PC-3 (cell line): ENCODE data around the gene ATXN7L3. TPM values are rescaled to one million over a fixed set of nuclear protein-coding genes. Genes with fewer than 3 reads are reported as not detected.

Experiments used
- ATAC-seq: fragments of 200-7000 bp; cut with Tn5 transposase; 2 replicates; pipeline ENCODE4 v1.9.1; 2020; ENCODE audit warnings: mild to moderate bottlenecking, moderate library complexity
- BruUV-seq: library from RNA; stranded (reverse); fragments of 400-500 nt; replicated peaks from 2 replicates; lab custom pipeline; 2021; lab: Mats Ljungman, UMichigan
- CTCF ChIA-PET: fragments of 300-600 bp; sonication (Branson Sonifier 250); formaldehyde crosslinking; loops from one replicate; lab custom pipeline; 2022; ENCODE audit warnings: antibody characterized with exemption; lab: Charles Lee
- POLR2A ChIA-PET: fragments of 300-600 bp; sonication (Branson Sonifier 250); formaldehyde crosslinking; loops from one replicate; lab custom pipeline; 2022; ENCODE audit warnings: antibody characterized with exemption; ENCODE audit not compliant: unreplicated experiment; lab: Charles Lee
- DNase-seq: peaks from one replicate; pipeline ENCODE4 v3.0.0-alpha.2; 2015
- H2AFZ ChIP-seq: fragments of 300-600 bp; sonication (generic); 2 replicates; pipeline ENCODE4 v1.6.0; 2016; ENCODE audit warnings: antibody characterized with exemption, low read length
- H3F3A ChIP-seq: fragments of 300-600 bp; sonication (generic); one replicate; pipeline ENCODE4 v1.6.0; 2017; ENCODE audit warnings: antibody characterized with exemption, low read length, control low read depth, mild to moderate bottlenecking; ENCODE audit not compliant: unreplicated experiment
- H3K27ac ChIP-seq: fragments of 300-600 bp; sonication (generic); 2 replicates; pipeline ENCODE4 v1.5.1; 2016; ENCODE audit warnings: mild to moderate bottlenecking, low read length
- H3K27me3 ChIP-seq: fragments of 300-600 bp; sonication (generic); 2 replicates; pipeline ENCODE4 v1.6.1; 2016; ENCODE audit warnings: low read length, mixed read lengths
- H3K36me3 ChIP-seq: fragments of 300-600 bp; sonication (generic); 2 replicates; pipeline ENCODE4 v1.6.1; 2016; ENCODE audit warnings: low read depth, mixed run types, low read length, mixed read lengths
- H3K4me1 ChIP-seq: fragments of 300-600 bp; sonication (generic); 2 replicates; pipeline ENCODE4 v1.5.1; 2016; ENCODE audit warnings: low read length; ENCODE audit not compliant: insufficient read depth
- H3K4me2 ChIP-seq: fragments of 300-600 bp; sonication (generic); 2 replicates; pipeline ENCODE4 v1.6.0; 2016; ENCODE audit warnings: low read length
- H3K4me3 ChIP-seq: fragments of 300-600 bp; sonication (generic); 2 replicates; pipeline ENCODE4 v1.5.1; 2016; ENCODE audit warnings: mild to moderate bottlenecking, low read length, mixed read lengths
- H3K79me2 ChIP-seq: fragments of 300-600 bp; sonication (generic); 2 replicates; pipeline ENCODE4 v1.6.1; 2017; ENCODE audit warnings: low read length, mixed read lengths
- H3K9ac ChIP-seq: fragments of 300-600 bp; sonication (generic); 2 replicates; pipeline ENCODE4 v1.6.0; 2016; ENCODE audit warnings: mild to moderate bottlenecking, low read length
- H3K9me2 ChIP-seq: fragments of 300-600 bp; sonication (generic); replicated peaks from 2 replicates; pipeline ENCODE4 v1.6.1; 2016; ENCODE audit warnings: mixed run types, low read length, mixed read lengths
- H3K9me3 ChIP-seq: fragments of 300-600 bp; sonication (generic); 2 replicates; pipeline ENCODE4 v1.6.1; 2016; ENCODE audit warnings: low read length, mixed read lengths
- H4K20me1 ChIP-seq: fragments of 300-600 bp; sonication (generic); 2 replicates; pipeline ENCODE4 v1.6.1; 2016; ENCODE audit warnings: low read length, mixed read lengths
- CTCF ChIP-seq: fragments of 300-600 bp; sonication (generic); conservative IDR thresholded peaks from 2 replicates; pipeline ENCODE4 v1.5.1; 2017; ENCODE audit warnings: antibody characterized with exemption, low read depth, mild to moderate bottlenecking, low read length
- EZH2 ChIP-seq: fragments of 300-600 bp; sonication (generic); IDR thresholded peaks from one replicate; pipeline ENCODE4 v1.6.1; 2017; ENCODE audit warnings: antibody characterized with exemption, mild to moderate bottlenecking, low read length; ENCODE audit not compliant: unreplicated experiment
- EZH2phosphoT487 ChIP-seq: fragments of 300-600 bp; sonication (generic); IDR thresholded peaks from 2 replicates; pipeline ENCODE4 v1.6.1; 2018; ENCODE audit warnings: mild to moderate bottlenecking, antibody characterized with exemption, low read length, borderline replicate concordance
- intact Hi-C: fragments of 100-400 bp; cut with micrococcal nuclease; formaldehyde crosslinking; loops from 2 replicates; pipeline ENCODE4 v1.9.0; 2023
- total RNA-seq: library from RNA; depleted of rRNA; stranded (reverse); fragments of >200 nt; gene quantifications from 2 replicates; pipeline ENCODE4 v1.2.3, GENCODE V29; 2014

Gene ATXN7L3
- total RNA-seq, 1 experiment from 2014 or later = 73.9 TPM

- peaks cover 8% of the 10 kb centered on the region; the same call in 1 of the 2 replicates for H4K20me1 ChIP-seq
- no TSS peak for BruUV-seq
- intact Hi-C loops = no loop called here
- no peak overlapping the region for H3K27ac ChIP-seq
- POLR2A ChIA-PET = interaction anchor here (0.6 kb wide), 1 partner anchor 10 kb away, joined by 4 read pairs; no protein-coding TSS in a partner anchor
- no peak for DNase-seq
- H3K27me3 ChIP-seq = no peaks in the 10 kb centered on the region
- CTCF ChIA-PET = no interaction called here
- ATAC-seq = no peak
- H3F3A ChIP-seq = no peaks in the 10 kb centered on the region
- H3K4me3 ChIP-seq = no peak overlapping the region
- H3K9ac ChIP-seq = no peak overlapping the region
- no peaks in the 10 kb centered on the region for H3K9me2 ChIP-seq
- peaks cover 3% of the 10 kb centered on the region for H3K4me1 ChIP-seq
- H3K4me2 ChIP-seq = no peak overlapping the region
- peaks cover 32% of the 10 kb centered on the region; the same call in 1 of the 2 replicates for H3K36me3 ChIP-seq
- no peaks in the 10 kb centered on the region for H3K9me3 ChIP-seq
- peaks cover 59% of the 10 kb centered on the region for H3K79me2 ChIP-seq
- TF ChIP-seq EZH2phosphoT487 = no peak
- TF ChIP-seq CTCF = no peak
- TF ChIP-seq EZH2 = no peak
- no peak overlapping the region for H2AFZ ChIP-seq
Measured at GRCh38 chr17:44147812-44148211, 51.9 kb downstream of the ATXN7L3 start.

GRCh38 chr17:44146375-44147346, 53.0 kb downstream of the ATXN7L3 start:
- Histone ChIP-seq H3K9me3 (no peaks in the 10 kb centered on the region), H3K4me3 (no peak overlapping the region), H3K27ac (no peak overlapping the region), H3K9me2 (no peaks in the 10 kb centered on the region), H3K4me2 (no peak overlapping the region), H3K27me3 (no peaks in the 10 kb centered on the region), H3K4me1 (peaks cover 6% of the 10 kb centered on the region), H3K9ac (no peak overlapping the region), H3F3A (no peaks in the 10 kb centered on the region), H4K20me1 (peaks cover 8% of the 10 kb centered on the region; the same call in 1 of the 2 replicates), H3K36me3 (peaks cover 24% of the 10 kb centered on the region; the same call in 1 of the 2 replicates), H2AFZ (no peak overlapping the region), H3K79me2 (peaks cover 61% of the 10 kb centered on the region)
- no TSS peak for BruUV-seq
- ATAC-seq = no peak
- DNase-seq = no peak
- intact Hi-C loops = no loop called here
- no peak for TF ChIP-seq EZH2
- TF ChIP-seq EZH2phosphoT487 = no peak
- no peak for TF ChIP-seq CTCF
- POLR2A ChIA-PET = no interaction called here
- CTCF ChIA-PET = no interaction called here
